Measurements from ENCODE around the gene TOR4A.

The TOR4A gene

DNA sequence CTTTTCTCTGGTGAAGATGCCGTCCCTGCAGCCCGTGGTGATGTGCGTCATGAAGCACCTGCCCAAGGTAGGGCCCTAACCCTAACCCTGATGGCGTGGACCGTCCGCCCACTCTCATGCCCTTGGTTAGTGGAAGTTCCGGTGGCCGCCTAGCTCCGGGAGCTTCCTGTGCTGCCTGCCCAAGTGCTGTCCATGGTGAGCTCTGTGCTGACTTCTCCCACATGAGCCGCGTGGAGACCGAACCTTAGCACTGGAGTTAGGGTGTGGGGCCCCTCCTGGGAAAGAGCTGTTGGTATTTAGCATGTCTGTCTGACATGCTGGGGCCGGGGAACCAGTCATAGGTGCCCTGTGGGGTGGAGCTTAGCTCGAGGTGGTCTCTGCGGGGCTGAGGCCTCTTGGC is 21.2 kb upstream of the TOR4A start:
- TF ChIP-seq, protein P1, sequence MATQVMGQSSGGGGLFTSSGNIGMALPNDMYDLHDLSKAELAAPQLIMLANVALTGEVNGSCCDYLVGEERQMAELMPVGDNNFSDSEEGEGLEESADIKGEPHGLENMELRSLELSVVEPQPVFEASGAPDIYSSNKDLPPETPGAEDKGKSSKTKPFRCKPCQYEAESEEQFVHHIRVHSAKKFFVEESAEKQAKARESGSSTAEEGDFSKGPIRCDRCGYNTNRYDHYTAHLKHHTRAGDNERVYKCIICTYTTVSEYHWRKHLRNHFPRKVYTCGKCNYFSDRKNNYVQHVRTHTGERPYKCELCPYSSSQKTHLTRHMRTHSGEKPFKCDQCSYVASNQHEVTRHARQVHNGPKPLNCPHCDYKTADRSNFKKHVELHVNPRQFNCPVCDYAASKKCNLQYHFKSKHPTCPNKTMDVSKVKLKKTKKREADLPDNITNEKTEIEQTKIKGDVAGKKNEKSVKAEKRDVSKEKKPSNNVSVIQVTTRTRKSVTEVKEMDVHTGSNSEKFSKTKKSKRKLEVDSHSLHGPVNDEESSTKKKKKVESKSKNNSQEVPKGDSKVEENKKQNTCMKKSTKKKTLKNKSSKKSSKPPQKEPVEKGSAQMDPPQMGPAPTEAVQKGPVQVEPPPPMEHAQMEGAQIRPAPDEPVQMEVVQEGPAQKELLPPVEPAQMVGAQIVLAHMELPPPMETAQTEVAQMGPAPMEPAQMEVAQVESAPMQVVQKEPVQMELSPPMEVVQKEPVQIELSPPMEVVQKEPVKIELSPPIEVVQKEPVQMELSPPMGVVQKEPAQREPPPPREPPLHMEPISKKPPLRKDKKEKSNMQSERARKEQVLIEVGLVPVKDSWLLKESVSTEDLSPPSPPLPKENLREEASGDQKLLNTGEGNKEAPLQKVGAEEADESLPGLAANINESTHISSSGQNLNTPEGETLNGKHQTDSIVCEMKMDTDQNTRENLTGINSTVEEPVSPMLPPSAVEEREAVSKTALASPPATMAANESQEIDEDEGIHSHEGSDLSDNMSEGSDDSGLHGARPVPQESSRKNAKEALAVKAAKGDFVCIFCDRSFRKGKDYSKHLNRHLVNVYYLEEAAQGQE (IDR thresholded peaks at IDR 0.05; ENCODE audit: insufficient read depth in 1 of 2, low read depth in 2 of 2, low read length in 2 of 2): peak; percentile 79 to 87
- no peak for TF ChIP-seq FOXP2 (optimal IDR thresholded peaks at IDR 0.05; ENCODE audit: borderline replicate concordance, extremely low read depth, extremely low read length, insufficient read depth)

DNA sequence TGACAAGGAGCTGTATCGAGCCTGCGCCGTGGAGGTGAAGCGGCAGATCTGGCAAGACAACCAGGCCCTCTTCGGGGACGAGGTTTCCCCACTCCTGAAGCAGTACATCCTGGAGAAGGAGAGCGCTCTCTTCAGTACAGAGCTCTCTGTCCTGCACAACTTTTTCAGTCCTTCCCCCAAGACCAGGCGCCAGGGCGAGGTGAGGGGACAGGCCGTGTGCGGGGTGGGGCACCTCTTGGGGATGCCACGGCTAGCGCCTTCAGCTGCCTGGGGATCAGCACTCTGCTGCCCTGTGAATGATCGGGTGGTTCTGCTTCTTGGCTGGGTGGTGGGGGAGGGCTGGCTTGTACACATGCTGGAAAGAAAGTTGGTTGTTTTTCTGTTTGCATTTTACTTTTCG is 20.7 kb upstream of the TOR4A start:
- TF ChIP-seq SIN3A (IDR thresholded peaks at IDR 0.05; ENCODE audit: borderline replicate concordance, insufficient read depth, low read length) (no peak), TAF1 (IDR thresholded peaks at IDR 0.05; ENCODE audit: borderline replicate concordance, insufficient read depth, low read length) (no peak), FOXP2 (optimal IDR thresholded peaks at IDR 0.05; ENCODE audit: borderline replicate concordance, extremely low read depth, extremely low read length, insufficient read depth) (no peak), POLR2AphosphoS5 (IDR thresholded peaks at IDR 0.05; ENCODE audit: low read depth, low read length) (no peak)
- TF ChIP-seq, protein P1 (IDR thresholded peaks at IDR 0.05; ENCODE audit: insufficient read depth in 1 of 2, low read depth in 2 of 2, low read length in 2 of 2): no peak

DNA sequence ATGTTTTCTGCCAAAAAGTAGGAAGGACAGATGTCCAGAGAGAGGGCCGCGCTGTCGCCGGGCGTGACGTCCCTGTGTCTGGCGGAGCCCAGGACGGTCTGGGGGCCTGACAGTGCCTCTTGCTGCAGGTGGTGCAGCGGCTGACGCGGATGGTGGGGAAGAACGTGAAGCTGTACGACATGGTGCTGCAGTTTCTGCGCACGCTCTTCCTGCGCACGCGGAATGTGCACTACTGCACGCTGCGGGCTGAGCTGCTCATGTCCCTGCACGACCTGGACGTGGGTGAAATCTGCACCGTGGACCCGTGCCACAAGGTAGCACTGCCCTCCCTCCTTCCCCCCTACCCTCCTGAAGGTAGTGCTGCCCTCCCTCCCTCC is 14.6 kb upstream of the TOR4A start:
- no peak for TF ChIP-seq POLR2AphosphoS5 (IDR thresholded peaks at IDR 0.05; ENCODE audit: low read depth, low read length)
- TF ChIP-seq TAF1 (IDR thresholded peaks at IDR 0.05; ENCODE audit: borderline replicate concordance, insufficient read depth, low read length): no peak
- no peak for TF ChIP-seq SIN3A (IDR thresholded peaks at IDR 0.05; ENCODE audit: borderline replicate concordance, insufficient read depth, low read length)
- TF ChIP-seq, protein P1 (IDR thresholded peaks at IDR 0.05; ENCODE audit: insufficient read depth in 1 of 2, low read depth in 2 of 2, low read length in 2 of 2): no peak
- no peak for TF ChIP-seq FOXP2 (optimal IDR thresholded peaks at IDR 0.05; ENCODE audit: borderline replicate concordance, extremely low read depth, extremely low read length, insufficient read depth)

DNA sequence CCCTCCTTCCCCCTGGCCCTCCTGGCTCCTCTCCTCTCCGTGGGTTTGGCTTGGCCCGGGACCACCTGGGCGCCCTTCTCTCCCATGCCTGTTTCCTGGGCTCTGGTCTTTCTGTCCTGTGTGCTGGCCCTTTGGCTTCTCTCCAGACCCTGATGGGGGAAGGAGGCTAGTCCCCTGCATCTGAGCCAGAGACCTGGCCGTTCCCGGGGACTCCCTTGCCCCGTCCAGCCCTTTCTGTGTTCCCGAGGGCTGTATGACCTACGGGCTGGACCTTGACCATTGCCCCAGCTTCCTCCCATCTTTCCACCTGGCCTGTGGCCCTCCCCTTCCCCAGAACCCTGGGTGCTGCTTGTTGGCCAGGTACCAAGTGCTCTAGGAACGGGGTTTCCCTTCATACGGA is 14.0 kb upstream of the TOR4A start:
- TF ChIP-seq, protein P1 (IDR thresholded peaks at IDR 0.05; ENCODE audit: insufficient read depth in 1 of 2, low read depth in 2 of 2, low read length in 2 of 2): no peak
- TF ChIP-seq FOXP2 (optimal IDR thresholded peaks at IDR 0.05; ENCODE audit: borderline replicate concordance, extremely low read depth, extremely low read length, insufficient read depth) (no peak), SIN3A (IDR thresholded peaks at IDR 0.05; ENCODE audit: borderline replicate concordance, insufficient read depth, low read length) (no peak), POLR2AphosphoS5 (IDR thresholded peaks at IDR 0.05; ENCODE audit: low read depth, low read length) (no peak), TAF1 (IDR thresholded peaks at IDR 0.05; ENCODE audit: borderline replicate concordance, insufficient read depth, low read length) (no peak)

DNA sequence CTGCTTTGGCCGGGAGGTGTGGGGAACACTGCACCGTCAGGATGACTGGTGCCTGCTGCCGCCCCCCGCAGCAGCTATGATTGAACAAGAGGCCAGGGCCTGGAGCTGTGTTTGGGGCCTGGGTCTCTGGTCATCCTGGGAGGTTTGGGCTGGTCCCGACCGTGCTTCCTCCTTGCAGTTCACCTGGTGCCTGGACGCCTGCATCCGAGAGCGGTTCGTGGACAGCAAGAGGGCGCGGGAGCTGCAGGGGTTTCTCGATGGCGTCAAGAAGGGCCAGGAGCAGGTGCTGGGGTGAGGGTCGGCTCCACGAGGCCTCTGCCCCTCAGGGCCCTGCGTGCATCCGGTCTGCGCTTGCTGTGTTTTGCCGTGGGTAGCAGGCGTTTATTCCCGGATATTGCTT is 13.5 kb upstream of the TOR4A start:
- TF ChIP-seq FOXP2 (optimal IDR thresholded peaks at IDR 0.05; ENCODE audit: borderline replicate concordance, extremely low read depth, extremely low read length, insufficient read depth) (no peak), SIN3A (IDR thresholded peaks at IDR 0.05; ENCODE audit: borderline replicate concordance, insufficient read depth, low read length) (no peak), TAF1 (IDR thresholded peaks at IDR 0.05; ENCODE audit: borderline replicate concordance, insufficient read depth, low read length) (no peak)

Data from PFSK-1 (cell line).